NT2/D1 (cell line): ENCODE measurements around the gene PAFAH1B1.

ENCODE experiments used
- SUZ12 ChIP-seq: IDR thresholded peaks from 2 replicates; pipeline ENCODE4 v1.6.1; 2011; ENCODE audit not compliant: insufficient read length, insufficient read depth; ENCODE audit errors: extremely low read depth
- YY1 ChIP-seq: IDR thresholded peaks from 2 replicates; pipeline ENCODE4 v1.6.1; 2011; ENCODE audit not compliant: insufficient read length, insufficient read depth
- ZNF274 ChIP-seq: IDR thresholded peaks from 2 replicates; pipeline ENCODE4 v1.6.1; 2011; ENCODE audit warnings: mild to moderate bottlenecking, low read depth, low read length

GRCh38 chr17:2608350-2608913, 15.0 kb downstream of the PAFAH1B1 start:
- TF ChIP-seq ZNF274 (no peak), YY1 (no peak), SUZ12 (no peak)
